A549 (cell line): ENCODE results near the gene GATAD2A.

Experiments
- CEBPB ChIP-seq, 2 experiments: fragments of >200 bp in 1 of 2; sonication (Bioruptor Twin) in 1 of 2; formaldehyde crosslinking in 1 of 2; IDR thresholded peaks; 2 replicates each; pipeline ENCODE4 v1.6.1; 2012 to 2016
- CHD2 ChIP-seq: fragments of 150-350 bp; IDR thresholded peaks from 2 replicates; pipeline ENCODE4 v1.6.1; 2014; ENCODE audit warnings: low read length; ENCODE audit not compliant: partially characterized antibody
- EHMT2 ChIP-seq: fragments of 200-600 bp; sonication (generic); IDR thresholded peaks from 2 replicates; pipeline ENCODE4 v1.6.1; 2016; ENCODE audit warnings: antibody characterized with exemption, low read depth, mild to moderate bottlenecking, moderate library complexity
- EP300 ChIP-seq, 2 experiments: fragments of >200 bp; sonication (Bioruptor Twin); formaldehyde crosslinking; IDR thresholded peaks; 2 replicates in 1 of 2; 3 replicates in 1 of 2; pipeline ENCODE4 v1.6.1; 2016 to 2017
- FOSL2 ChIP-seq, 2 experiments: fragments of 450-650 bp in 1 of 2; fragments of >200 bp in 1 of 2; sonication (Bioruptor Twin) in 1 of 2; formaldehyde crosslinking; IDR thresholded peaks; 2 replicates each; pipeline versions ENCODE4 v1.5.0 to v1.6.1; 2016 to 2020; ENCODE audit warnings: mild to moderate bottlenecking in 1 of 2, moderate library complexity in 1 of 2
- HDAC2 ChIP-seq: fragments of 200-600 bp; sonication (generic); IDR thresholded peaks from 2 replicates; pipeline ENCODE4 v1.6.1; 2016
- HOXA7 ChIP-seq: fragments of 250-450 bp; sonication (Bioruptor Pico); IDR thresholded peaks from 2 replicates; pipeline ENCODE4 v1.5.0; 2020; ENCODE audit warnings: mild to moderate bottlenecking, moderate library complexity
- JUN ChIP-seq, 2 experiments: fragments of >200 bp; sonication (Bioruptor Twin); formaldehyde crosslinking; IDR thresholded peaks; 2 replicates in 1 of 2; 3 replicates in 1 of 2; pipeline ENCODE4 v1.6.1; 2016 to 2017
- KDM1A ChIP-seq: fragments of 200-600 bp; sonication (generic); IDR thresholded peaks from 2 replicates; pipeline ENCODE4 v1.6.1; 2016; ENCODE audit warnings: low read depth, mild to moderate bottlenecking
- POLR2A ChIP-seq: IDR thresholded peaks from 2 replicates; pipeline ENCODE4 v1.6.1; 2012; ENCODE audit warnings: mild to moderate bottlenecking, low read length
- POLR2AphosphoS2 ChIP-seq: conservative IDR thresholded peaks from 2 replicates; pipeline ENCODE4 v1.6.1; 2012; ENCODE audit warnings: low read length, improper control_type of control experiment, inconsistent platforms
- RCOR1 ChIP-seq: fragments of 150-350 bp; IDR thresholded peaks from 2 replicates; pipeline ENCODE4 v1.6.1; 2014; ENCODE audit warnings: antibody characterized with exemption, low read length, low read depth
- TF ChIP-seq, protein P1 (sequence below): fragments of >200 bp; sonication (Bioruptor Twin); formaldehyde crosslinking; IDR thresholded peaks from 3 replicates; pipeline ENCODE4 v1.6.1; 2016
- TF ChIP-seq, protein P2 (sequence below): fragments of >200 bp; sonication (Bioruptor Twin); formaldehyde crosslinking; IDR thresholded peaks from 3 replicates; pipeline ENCODE4 v1.5.1; 2016

DNA sequence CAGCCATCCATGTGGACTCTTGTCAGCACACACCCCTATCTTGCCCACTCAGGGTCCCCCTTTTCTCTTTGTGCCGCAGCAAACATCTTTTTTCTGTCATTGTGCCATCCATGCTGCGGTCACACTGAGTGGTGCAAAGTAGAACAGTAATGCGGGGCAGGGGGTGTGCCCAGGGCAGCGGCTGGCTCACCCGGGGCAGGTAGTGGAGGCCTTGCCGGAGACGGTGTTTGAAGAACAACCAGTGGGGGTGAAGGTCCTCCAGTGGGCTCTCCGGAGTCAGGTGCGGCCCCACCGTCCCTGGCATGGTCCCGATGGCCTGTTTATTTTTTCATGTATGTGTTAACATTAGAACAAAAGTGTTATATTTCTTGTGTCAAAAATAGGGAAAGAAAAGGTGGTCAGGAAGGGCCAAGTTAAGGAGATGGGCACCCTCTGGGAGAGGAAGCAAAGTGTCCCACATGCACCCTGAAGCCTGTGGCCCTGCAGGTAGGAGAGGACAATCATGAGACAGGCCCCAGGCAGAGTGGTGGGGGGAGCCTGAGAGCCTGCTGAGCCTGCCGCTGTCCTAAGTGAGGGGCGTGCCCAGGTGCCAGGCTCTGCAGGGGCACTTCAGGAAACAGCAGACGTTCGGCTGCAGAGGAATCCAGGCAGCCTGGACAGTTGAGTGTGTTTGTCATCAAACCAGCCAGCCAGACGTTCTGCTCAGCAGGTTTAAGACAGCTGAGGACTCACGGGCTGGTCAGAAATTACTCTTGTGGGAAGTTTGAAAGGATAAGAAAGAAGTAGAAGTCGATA is 97.5 kb downstream of the GATAD2A start:
- no peak for TF ChIP-seq POLR2A
- TF ChIP-seq, protein P1, sequence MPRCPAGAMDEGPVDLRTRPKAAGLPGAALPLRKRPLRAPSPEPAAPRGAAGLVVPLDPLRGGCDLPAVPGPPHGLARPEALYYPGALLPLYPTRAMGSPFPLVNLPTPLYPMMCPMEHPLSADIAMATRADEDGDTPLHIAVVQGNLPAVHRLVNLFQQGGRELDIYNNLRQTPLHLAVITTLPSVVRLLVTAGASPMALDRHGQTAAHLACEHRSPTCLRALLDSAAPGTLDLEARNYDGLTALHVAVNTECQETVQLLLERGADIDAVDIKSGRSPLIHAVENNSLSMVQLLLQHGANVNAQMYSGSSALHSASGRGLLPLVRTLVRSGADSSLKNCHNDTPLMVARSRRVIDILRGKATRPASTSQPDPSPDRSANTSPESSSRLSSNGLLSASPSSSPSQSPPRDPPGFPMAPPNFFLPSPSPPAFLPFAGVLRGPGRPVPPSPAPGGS: no peak
- no peak for TF ChIP-seq RCOR1
- no peak for TF ChIP-seq HDAC2
- TF ChIP-seq EHMT2: no peak
- TF ChIP-seq, protein P2, sequence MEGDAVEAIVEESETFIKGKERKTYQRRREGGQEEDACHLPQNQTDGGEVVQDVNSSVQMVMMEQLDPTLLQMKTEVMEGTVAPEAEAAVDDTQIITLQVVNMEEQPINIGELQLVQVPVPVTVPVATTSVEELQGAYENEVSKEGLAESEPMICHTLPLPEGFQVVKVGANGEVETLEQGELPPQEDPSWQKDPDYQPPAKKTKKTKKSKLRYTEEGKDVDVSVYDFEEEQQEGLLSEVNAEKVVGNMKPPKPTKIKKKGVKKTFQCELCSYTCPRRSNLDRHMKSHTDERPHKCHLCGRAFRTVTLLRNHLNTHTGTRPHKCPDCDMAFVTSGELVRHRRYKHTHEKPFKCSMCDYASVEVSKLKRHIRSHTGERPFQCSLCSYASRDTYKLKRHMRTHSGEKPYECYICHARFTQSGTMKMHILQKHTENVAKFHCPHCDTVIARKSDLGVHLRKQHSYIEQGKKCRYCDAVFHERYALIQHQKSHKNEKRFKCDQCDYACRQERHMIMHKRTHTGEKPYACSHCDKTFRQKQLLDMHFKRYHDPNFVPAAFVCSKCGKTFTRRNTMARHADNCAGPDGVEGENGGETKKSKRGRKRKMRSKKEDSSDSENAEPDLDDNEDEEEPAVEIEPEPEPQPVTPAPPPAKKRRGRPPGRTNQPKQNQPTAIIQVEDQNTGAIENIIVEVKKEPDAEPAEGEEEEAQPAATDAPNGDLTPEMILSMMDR: no peak
- TF ChIP-seq POLR2AphosphoS2: no peak
- TF ChIP-seq KDM1A: no peak
- no peak for TF ChIP-seq EP300 (IDR thresholded peaks at IDR 0.05)
- TF ChIP-seq HOXA7 (CRISPR knock-in tag): no peak
- TF ChIP-seq CEBPB (IDR thresholded peaks at IDR 0.05): no peak
- TF ChIP-seq JUN (IDR thresholded peaks at IDR 0.05): no peak
- no peak for TF ChIP-seq FOSL2 (IDR thresholded peaks at IDR 0.05)
- no peak for TF ChIP-seq FOSL2 (CRISPR knock-in tag; IDR thresholded peaks at IDR 0.05)
- no peak for TF ChIP-seq CHD2
